NCI-H1105 (cell line): ENCODE measurements around the gene PWWP2A.

Experiments used
- DNase-seq: peaks from one replicate; lab custom pipeline; 2025; lab: John Stamatoyannopoulos, UW

PWWP2A gene

DNA sequence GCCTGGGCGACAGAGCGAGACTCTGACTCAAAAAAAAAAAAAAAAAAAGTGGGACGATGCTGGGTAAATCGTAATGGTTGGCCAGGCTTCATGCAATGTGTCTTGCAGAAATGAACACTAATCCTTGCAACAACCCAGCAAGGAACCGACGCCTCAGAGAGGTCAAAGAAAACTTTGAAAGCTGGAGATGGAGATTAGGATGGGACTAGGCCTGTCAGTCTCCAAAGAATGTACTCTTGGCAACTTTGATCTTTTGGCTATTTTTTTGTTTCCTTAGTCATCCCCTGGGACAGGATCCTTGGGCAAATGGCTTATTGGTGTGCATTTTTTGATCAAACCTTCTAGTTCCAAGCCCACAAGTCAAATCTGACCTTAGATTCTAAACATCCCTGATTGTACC, 10.6 kb upstream of the PWWP2A start:
- no peak for DNase-seq

DNA sequence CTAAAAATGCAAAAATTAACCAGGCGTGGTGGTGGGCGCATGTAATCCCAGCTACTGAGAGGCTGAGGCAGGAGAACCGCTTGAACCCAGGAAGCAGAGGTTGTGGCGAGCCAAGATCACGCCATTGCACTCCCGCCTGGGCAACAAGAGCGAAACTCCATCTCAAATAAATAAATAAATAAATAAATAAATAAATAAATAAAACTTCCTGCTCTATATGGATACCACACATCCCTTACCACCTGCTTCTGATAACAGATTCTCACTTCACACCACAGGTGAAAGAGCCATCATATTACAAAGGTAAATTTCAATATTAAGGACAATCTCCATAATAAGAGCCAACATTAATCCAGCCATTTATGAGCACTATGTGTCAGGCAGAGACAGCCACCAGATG, 9.4 kb upstream of the PWWP2A start:
- no peak for DNase-seq

DNA sequence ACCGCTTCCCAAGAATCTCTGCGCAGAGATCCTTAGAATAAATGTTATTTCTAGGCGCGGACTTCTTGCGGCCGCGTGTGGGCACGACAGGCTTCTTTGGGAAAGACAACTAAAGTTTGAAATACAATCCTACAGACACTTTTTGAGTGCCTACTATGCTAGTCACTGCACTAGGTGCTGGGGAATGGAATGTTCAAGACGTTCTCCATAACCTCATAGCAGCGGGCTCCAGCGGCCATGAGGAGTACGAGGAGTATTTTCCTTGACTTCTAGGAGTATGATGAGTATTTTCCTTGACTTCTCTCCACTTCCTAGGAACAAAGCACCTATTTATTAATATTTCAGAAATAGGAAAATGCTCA, 636 bp upstream of the PWWP2A start:
- no peak for DNase-seq

DNA sequence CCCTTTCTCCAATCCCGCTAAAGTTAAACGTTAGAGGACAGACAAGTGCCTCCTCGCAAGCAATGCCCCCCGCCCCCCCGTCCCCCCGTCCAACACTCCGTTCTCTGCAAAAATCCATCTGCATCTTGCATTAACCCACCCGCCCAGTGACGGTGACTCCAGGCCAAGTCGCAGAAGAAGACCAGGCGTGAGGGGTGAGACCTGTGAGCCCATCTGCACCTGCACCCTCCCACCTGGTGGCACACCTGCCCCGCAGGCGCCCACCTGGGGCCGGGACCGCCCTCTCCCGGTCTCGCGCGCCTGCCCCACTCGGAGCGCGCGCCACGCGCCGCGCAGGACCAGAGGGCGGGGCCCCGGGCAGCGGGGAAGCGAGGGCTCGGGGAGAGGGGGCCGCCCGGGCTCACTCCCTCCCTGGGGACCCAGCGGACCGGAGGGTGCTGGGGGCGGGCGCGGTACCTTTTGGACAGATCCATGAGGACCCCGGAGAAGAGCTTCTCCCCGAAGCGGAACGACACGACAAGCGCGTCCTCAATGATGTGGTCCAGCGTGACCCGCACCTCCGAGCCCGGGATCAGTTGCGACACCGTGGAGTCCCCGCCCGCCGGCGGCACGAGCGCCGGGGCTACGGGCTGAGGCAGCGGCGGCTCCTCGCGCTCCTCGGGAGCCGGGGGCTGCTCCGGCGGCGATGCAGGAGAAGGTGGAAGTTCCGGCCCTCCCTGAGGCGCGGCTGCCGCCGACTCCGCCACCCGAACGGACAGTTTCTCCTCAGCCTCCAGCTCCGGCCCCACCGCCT, 705 bp downstream of the PWWP2A start:
- peak; percentile 45 for DNase-seq

GRCh38 chr5:160116991-160117390, 2.3 kb downstream of the PWWP2A start:
- no peak for DNase-seq

DNA sequence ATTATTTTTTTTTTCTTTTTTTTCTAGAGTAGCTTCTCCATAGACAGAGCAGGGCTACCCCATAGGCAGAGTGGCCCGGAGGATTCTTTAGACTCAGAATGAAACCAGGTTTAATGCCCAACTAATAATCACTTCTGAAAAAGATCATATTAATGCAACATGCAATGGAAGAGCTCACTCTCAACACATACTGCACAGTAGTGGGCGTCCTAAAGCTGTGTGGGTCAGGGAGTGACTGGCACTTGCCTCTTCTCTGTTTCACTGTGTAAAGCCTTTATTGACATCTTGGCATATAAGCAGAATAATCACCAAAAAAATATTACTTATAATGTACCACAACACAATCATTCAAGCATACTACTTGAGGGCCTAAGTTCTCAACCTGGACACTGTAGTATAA, 11.1 kb downstream of the PWWP2A start:
- no peak for DNase-seq

GRCh38 chr5:160105686-160106360, 13.4 kb downstream of the PWWP2A start:
- DNase-seq: no peak

- no peak for DNase-seq
Observed at GRCh38 chr5:160097991-160098390, 21.3 kb downstream of the PWWP2A start.

GRCh38 chr5:160096178-160096577, 23.1 kb downstream of the PWWP2A start:
- DNase-seq: no peak

GRCh38 chr5:160092960-160093707, 26.1 kb downstream of the PWWP2A start:
- DNase-seq: no peak

DNA sequence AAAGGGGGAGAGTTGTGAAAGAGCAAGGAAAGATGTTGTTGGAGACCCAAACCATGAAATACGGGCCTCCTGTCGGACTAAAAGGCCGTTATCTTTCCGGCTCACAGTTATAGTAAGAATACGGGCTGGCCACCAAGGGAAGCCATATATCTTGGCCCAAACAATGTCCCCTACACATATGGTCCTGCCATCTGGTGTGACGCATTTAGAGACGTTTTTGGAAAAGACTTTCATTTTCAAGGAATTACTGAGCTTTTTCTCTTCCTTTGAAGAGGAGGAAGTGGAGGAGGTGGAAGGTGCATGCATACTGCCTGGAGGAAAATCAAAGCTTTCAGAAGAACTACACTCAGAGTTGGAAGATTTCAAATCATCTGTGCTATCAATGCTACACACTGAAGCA, 26.7 kb downstream of the PWWP2A start:
- DNase-seq: no peak

- no peak for DNase-seq
Observed at GRCh38 chr5:160090059-160090458, 29.2 kb downstream of the PWWP2A start.

DNA sequence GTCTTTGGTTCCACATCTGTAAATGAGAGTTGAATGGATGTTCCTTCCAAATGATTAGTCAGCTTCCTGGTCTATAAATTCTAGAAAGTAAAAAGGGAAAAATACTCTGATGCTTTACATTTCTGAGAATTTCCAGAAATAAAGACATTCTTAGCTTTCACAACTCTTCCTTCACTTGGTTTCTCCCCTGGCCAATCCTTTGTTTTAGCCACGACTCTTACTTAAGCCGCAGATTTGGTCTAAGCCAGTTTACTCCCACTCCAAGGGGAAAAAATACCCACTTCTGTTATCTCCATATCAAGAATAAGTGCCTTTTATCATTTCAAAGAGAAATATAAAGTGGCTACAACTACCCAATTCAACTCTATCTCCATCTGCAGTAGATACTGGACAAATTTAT, 29.7 kb downstream of the PWWP2A start:
- no peak for DNase-seq

- no peak for DNase-seq
Observed at GRCh38 chr5:160088805-160089204, 30.4 kb downstream of the PWWP2A start.

DNA sequence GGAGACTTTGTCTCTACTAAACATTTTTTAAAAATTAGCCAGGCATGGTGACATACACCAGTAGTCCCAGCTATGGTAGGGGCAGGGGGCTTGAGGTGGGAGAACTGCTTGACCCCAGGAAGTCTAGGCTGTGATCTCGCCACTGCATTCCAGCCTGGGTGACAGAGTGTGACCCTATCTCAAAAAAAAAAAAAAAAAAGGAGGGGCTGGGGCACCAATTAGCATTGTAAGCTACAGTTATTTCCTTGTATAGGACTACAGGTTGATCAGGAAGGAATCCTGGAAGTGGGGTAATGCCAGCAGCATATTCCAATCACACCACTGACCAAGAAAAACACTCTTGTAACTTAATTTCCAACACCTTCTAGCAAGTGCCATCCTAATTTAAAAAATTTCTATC, 32.1 kb downstream of the PWWP2A start:
- no peak for DNase-seq

- no peak for DNase-seq
Observed at GRCh38 chr5:160084144-160084543, 35.1 kb downstream of the PWWP2A start.

- DNase-seq: no peak
Observed at GRCh38 chr5:160083501-160083900, 35.7 kb downstream of the PWWP2A start.

DNA sequence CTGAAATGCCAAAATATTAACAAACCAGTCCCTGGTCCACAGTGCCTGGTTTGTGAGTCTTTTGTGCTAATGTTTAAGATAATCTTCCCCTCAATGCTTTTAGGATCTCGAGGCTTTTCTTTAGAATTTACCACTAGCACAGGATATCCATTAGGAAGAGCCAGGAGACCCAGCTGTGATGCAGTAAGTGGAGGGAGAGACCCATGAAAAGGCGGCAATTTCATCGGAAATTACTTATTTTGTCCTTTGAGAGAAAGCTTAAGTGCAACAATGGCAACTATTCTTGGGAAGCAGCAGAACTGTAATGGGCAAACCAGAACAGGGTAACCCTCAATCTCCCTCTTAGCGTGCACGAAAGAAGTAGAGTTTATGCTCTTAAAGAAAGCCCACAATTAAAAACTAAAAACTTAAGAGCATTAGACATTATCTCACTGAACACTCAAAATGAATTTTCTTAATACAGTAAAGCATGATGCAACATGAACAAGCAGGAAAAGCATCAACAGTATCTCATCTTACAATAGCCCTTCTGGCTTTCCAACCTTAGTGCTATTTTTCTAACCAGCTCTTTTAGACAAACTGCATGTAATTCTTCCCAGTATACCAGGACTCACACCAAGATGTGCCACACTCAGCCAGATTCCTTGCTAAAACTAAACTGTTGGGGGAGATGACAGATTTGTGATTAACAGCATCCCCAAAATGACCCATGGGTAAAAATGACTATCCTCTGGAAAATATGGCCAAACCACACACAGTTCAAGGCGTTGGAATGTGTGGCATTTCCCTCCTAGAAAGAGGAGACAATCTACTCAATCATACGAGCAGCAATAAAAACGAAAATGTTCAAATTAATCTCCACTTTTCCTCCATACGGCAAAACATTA, 36.4 kb downstream of the PWWP2A start:
- no peak for DNase-seq

GRCh38 chr5:160081495-160081894, 37.8 kb downstream of the PWWP2A start:
- DNase-seq: no peak

DNA sequence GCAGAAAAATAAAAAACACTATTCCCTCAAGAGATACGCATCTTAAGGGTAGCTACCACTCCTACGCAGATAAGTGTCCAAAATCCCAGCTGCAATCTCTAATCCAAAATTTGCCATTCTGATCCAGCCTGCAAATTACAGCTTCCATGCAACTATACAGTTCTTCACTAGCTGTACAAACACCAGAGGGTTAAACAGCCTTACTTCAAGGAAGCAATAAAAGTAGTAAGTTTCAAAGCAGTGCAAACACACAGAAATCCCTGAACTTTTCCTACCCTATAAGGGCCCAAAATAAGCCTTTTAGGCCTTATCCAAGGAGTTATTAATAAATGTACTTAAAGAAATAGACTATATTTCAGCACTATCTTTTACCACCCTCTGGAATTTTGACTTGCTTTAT, 39.5 kb downstream of the PWWP2A start:
- DNase-seq: no peak

DNA sequence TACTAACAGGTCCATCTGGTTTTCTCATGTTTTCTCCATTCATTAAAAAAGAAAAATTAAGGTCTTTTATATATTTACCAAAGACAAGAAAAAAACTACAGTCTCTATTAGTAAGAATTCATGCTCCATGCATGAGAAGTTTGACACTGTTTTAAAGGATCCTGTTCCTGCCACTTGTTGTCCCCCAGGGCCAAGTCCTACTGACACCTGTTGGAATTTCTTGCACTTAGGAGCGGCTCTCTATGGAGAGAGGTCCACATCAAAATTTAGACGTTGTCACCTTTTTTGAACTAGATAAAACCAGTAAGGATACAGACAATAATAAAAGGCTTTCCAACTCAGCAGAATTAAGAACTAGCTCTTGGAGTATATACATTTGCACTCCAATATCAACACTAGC, 42.3 kb downstream of the PWWP2A start:
- no peak for DNase-seq

GRCh38 chr5:160075073-160075472, 44.2 kb downstream of the PWWP2A start:
- DNase-seq: no peak
